Measurements from ENCODE around the gene TPPP3.

- TF ChIP-seq POLR2A (IDR thresholded peaks at IDR 0.05) (no peak), CTCF (IDR thresholded peaks at IDR 0.05) (no peak)
These were observed 31.8 kb upstream of the TPPP3 start for GRCh38 chr16:67425061-67425460.
